AG09319 (cell line): ENCODE results near the gene SPIN2A.
A peak's percentile ranks its signal among the peaks of the same experiment; 100 is the strongest.
"Not testable (repeated sequence)": the region's sequence is repeated elsewhere in the genome, so short reads cannot be mapped to it uniquely, and the experiment has no call there.

ENCODE experiments used
- DNase-seq: peaks from one replicate; pipeline ENCODE4 v3.0.0-alpha.2; 2010; ENCODE audit warnings: low read depth; ENCODE audit errors: extremely low read depth
- TF ChIP-seq, protein P1 (sequence below): IDR thresholded peaks from 2 replicates; pipeline ENCODE4 v1.5.1; 2011; ENCODE audit warnings: low read depth, mild to moderate bottlenecking, inconsistent platforms, low read length, moderate library complexity

SPIN2A gene

DNA sequence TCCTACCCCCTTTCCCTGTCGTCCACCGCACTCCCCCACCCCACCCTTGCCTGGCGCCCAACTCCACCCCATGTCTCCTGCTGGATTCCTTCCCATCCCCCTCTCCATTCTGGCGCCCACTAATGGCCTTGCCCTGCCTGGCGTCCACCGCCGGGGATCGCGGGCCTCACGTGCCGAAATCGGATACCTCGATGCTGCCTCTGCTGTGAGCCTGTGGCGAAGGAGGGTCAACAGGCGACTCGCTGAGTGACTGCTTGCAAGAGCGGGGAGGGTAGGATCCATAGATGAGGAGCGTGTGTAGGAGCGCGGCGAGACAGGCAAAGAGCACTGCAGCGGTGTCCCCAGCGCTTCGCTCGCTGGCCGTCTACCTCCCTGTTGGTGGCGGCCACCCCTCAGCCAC, at the start of gene SPIN2A:
Gene SPIN2A (minus strand): TSS at position 325 of the 400 bp plus-strand sequence. CDS start 800 bp downstream, outside the sequence.
- DNase-seq: not testable (repeated sequence)

DNA sequence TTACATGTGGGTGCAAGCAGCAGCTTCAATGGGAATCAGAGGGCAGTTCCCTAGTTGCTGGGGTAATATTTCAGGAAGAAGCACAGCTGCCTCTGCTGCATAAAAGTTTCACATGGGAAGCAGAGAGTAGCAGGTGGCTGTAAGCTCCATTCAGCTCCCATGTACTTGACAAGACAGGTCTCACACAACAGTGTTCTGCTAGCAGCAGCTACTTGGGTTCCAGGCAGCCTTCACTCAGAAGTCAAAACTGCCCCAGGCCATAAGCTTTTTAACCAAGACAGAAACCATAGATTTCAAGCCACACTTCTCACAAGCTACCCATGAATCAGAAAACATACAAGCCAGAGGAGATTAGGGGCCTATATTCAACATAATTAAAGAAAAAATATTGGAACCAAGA, 41.4 kb upstream of the SPIN2A start:
- TF ChIP-seq, protein P1, sequence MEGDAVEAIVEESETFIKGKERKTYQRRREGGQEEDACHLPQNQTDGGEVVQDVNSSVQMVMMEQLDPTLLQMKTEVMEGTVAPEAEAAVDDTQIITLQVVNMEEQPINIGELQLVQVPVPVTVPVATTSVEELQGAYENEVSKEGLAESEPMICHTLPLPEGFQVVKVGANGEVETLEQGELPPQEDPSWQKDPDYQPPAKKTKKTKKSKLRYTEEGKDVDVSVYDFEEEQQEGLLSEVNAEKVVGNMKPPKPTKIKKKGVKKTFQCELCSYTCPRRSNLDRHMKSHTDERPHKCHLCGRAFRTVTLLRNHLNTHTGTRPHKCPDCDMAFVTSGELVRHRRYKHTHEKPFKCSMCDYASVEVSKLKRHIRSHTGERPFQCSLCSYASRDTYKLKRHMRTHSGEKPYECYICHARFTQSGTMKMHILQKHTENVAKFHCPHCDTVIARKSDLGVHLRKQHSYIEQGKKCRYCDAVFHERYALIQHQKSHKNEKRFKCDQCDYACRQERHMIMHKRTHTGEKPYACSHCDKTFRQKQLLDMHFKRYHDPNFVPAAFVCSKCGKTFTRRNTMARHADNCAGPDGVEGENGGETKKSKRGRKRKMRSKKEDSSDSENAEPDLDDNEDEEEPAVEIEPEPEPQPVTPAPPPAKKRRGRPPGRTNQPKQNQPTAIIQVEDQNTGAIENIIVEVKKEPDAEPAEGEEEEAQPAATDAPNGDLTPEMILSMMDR: no peak
- DNase-seq: no peak

DNA sequence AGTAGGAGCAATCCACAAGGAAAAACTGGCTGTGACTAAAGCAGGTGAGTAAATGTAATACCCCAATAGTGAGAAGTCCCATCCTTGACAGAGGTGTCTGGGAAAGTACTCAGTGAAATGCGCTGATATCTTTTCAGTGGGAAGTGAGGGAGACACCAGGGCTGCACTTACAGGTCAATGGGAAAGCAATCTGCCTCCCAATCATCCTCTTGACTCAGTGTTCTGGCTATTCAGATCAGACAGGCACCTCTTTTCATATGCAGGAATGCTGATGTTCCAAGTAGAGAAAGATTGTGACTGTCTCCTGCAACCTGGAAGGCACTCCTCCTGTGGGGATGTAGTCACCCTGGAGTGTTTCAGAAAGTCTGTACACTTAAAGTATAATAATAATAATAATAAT, 39.9 kb upstream of the SPIN2A start:
- TF ChIP-seq, protein P1: no peak
- no peak for DNase-seq

DNA sequence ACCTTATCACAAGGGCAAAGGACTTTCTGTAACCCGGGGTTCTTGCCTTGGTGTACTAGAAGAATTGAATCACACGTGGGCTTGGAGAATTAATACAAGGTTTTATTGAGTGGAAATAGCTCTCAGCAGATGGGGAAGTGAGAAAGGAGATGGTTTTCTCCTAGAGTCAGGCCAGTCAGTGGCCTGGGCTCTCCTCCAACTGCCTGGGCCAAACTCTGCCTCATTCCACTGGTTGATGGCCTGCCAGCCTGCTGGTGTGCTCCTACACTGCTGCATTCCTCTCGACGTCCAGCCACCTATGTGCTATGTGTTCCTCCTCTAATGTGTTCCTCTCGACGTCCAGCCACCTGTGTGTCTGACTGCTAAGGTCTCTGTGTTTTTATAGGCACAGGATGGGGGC, 35.3 kb upstream of the SPIN2A start:
- TF ChIP-seq, protein P1: no peak
- DNase-seq: no peak

DNA sequence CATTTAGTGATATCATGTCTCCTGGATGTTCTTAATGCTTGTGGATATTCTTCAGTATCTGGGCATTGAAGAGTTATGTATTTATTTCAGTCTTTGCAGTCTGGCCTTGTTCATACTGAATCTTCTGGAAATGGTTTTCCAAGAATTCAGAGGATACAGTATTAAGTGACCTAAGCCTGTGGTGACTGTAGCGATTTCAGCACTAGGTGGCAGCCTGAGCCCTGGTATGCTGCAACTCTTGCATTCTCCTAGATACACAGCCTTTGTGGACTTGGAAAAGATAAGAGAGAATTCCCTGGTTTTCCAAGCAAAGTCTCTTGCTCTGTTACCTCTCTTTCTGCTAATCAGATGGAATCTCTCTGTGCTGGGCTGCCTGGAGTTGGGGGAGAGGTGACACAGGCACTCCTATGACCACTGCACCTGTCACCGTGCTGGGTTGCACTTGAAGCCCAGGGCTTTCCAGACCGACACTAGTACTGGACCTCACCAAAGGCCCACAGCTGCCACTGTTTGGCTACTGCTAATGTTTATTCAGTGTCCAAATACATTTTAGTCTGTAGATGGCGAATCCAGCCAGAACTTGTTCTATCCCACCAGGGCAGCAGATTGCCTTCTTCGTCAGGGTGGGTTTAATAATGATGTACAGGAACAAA, 19.3 kb upstream of the SPIN2A start:
- no peak for DNase-seq

DNA sequence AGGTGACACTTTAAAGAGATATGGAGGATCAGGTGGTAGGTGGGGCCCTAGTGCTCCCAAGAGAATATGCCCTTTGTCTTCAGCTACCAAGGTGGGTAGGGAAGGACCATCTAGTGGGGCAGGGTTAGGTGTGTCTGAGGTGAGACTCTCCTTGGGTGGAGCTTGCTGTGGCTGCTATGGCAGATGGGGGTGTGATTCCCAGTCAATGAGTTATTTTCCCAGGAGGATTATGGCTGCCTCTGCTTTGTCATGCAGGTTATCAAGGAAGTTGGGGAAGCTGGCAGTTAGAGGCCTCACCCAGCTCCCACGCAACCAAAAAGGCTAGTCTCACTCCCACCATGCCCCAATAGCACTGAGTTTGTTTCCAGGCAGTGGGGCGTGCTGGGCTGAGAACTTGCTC, 18.0 kb upstream of the SPIN2A start:
- TF ChIP-seq, protein P1: no peak

More for the DNA sequence above, 19.3 kb upstream of the SPIN2A start:
- TF ChIP-seq, protein P1: peak; percentile 39

DNA sequence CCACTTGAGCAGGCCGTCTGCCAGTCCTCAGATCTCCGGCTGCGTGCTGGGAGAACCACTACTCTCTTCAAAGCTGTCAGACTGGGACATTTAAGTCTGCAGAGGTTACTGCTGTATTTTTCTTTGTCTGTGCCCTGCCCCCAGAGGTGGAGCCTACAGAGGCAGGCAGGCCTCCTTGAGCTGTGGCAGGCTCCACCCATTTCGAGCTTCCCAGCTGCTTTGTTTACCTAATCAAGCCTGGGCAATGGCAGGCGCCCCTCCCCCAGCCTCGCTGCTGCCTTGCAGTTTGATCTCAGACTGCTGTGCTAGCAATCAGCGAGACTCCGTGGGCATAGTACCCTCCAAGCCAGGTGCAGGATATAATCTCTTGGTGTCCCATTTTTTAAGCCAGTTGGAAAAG, 15.0 kb upstream of the SPIN2A start:
- not testable (repeated sequence) for DNase-seq

More for the DNA sequence above, 18.0 kb upstream of the SPIN2A start:
- no peak for DNase-seq

DNA sequence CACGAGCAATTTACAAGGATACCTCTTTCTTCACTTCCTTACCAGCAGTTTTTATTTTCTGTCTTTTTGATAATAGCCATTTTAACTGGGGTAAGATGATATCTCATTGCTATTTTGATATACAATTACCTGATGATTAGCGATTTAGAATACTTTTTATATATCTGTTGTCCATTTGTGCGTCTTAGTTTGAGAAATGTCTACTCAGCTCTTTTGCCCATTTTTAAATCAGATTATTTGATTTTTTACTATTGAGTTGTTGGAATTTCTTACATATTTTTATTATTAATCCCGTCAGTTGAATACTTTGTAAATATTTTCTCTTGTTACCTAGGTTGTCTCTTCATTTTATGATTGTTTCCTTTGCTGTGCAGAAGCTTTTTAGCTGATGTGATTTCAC, 1.5 kb upstream of the SPIN2A start:
- no peak for DNase-seq
- TF ChIP-seq, protein P1: no peak
